GM10266 (cell line): ENCODE data around the gene CEND1.
A peak's percentile ranks its signal among the peaks of the same experiment; 100 is the strongest.

Experiments used
- DNase-seq: peaks from one replicate; pipeline ENCODE4 v3.0.0; 2012; ENCODE audit errors: extremely low spot score
- CTCF ChIP-seq: IDR thresholded peaks from 2 replicates; pipeline ENCODE4 v1.5.1; 2012; ENCODE audit warnings: mild to moderate bottlenecking, low read depth; ENCODE audit not compliant: control insufficient read depth, insufficient read depth; ENCODE audit errors: missing control alignments

Gene CEND1

DNA sequence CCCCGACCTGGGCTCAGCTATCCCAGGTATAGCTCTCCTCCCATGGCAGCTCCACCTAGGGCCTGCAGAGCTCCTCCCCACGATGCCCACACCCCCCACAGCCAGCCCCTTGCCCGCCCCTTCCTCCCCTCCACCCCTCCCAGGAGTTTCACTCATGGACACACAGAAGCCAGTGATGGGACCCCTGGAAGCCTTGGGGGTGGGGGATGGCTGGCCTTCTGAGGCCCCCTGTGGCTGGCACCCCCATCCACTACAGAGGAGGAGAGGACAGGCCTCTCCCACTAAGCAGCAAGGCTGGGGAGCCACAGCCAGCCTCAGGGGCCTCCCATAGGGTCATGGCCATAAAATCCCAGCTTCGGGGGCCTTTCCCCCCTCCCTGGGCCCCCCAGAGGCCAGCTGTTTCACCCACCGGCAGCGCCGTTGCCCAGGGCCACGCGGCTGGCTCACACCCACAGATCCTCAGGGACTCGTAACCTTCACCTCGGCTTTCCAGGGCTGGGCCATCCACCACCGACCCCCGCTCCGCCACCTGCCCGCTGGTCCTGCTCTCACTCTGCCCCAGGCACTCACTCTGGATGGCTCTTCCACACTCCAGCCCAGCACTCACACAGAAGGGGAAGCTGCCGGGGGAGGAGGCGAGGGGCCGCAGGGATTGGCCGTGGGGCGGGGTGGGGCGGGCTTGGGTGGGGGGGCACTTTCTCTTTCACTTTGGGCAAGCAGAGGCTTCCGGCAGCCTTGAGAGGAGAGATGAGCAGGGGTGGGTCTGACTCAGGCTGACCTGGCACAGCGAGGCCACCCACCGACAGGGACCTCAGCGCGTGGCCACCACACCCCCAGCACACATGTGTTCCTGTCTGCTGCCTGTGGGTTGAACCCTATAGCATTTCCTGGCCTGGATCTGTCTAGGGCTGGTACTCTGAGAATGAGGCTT, 6.0 kb upstream of the CEND1 start:
- TF ChIP-seq CTCF, result no peak
- DNase-seq, result peak; percentile 97

- DNase-seq, result no peak
- TF ChIP-seq CTCF, result no peak
Observed at GRCh38 chr11:794766-795633, 5.1 kb upstream of the CEND1 start.

DNA sequence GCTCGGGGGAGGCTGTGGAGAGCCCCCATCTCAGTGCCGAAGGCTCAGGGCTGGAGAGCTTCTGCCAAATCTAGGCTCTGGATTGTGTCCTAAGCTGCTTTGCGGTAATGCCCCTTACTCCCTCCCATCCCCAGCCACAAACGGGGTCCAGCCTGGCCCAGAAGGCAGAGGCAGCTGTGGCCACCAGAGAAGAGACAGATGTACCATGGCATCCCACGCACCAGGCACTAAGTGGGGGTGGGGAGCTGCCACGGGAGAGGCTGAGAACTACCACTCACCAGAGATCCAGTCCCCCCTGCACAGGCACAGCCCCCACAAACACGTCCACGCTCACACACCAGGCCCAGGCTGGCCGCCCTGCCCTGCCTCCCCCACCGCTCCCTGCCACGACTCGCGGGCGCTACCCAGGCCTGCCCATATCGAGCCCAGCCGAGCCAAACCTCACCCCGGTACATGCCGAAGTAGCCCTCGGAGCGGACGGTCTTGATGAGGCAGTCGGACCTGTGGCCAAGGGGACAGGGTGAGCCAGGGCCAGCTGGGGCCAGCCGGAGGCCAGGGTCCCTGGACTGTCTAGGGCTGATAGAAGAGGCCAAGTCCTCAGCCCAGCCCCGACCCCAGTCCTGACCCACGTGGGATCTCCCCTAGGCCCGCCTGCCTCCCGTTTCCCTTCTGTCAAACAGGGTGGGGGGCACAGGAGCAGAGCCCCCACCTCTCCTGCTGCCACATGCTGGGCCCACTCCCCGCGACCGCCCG, 4.3 kb upstream of the CEND1 start:
- no peak for TF ChIP-seq CTCF
- no peak for DNase-seq

DNA sequence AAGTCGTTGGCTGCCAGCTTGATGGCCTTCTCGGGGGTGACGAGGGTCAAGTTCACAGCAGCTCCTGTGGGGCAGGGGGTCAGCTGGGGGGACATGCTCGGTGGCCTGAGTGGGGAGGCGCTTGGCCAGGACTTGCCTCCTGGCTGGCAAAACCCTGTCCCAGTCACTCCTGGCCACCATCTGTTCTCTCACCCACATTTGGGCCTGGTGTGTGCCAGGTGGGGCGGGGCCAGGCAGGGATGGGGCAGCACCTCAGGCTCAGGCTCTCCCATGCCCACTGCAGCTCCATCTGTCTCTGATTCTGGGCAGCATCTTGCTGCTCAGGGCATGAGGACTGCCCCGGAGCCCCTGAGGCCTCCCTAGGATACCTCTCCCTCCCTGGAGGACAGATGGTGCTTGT, 3.7 kb upstream of the CEND1 start:
- TF ChIP-seq CTCF, result no peak

DNA sequence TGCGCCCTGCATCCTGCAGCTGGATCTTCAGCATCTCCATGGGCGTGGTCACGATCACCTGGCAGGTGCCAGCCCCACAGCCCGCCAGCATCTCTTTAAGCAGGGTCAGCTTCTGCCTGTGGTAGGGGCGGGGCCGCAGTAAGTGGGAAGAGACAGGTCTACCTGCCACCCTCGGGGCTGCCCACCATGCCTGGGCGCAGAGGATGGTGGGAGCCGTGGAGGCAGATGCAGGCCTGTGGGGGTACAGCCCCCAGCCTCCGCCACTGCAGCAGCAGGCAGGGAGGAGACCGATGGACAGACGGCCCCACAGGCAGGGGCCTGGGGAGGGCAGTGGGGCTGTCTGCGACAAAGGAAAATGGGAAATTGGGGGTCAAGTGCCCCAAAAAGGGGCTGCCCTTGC, 3.0 kb upstream of the CEND1 start:
- no peak for TF ChIP-seq CTCF
- DNase-seq, result no peak

More for the DNA sequence above, 3.7 kb upstream of the CEND1 start:
- DNase-seq, result no peak

DNA sequence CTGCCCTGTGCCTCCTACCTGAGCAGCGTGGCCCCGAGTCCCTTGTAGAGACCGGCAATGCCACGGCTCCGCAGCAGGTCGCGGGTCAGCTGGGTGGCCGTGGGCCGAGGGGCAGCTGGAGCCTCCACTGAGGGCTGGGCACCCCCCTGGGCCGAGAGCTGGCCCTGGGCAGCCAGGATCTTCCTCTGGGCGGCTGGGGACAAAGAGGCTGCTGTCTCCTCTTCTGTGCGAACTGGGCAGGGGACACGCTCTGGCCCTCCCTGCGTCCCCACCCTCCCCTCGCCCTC, 2.6 kb upstream of the CEND1 start:
- DNase-seq, result no peak
- TF ChIP-seq CTCF, result no peak
